ENCODE results near the gene ANKRD11. TPM values are rescaled to one million over a fixed set of nuclear protein-coding genes. Genes with fewer than 3 reads are reported as not detected.
"Not testable (repeated sequence)": the region's sequence is repeated elsewhere in the genome, so short reads cannot be mapped to it uniquely, and the experiment has no call there.

ANKRD11 gene
- total RNA-seq, 1 experiment from 2014 or later = 99.4 TPM

DNA sequence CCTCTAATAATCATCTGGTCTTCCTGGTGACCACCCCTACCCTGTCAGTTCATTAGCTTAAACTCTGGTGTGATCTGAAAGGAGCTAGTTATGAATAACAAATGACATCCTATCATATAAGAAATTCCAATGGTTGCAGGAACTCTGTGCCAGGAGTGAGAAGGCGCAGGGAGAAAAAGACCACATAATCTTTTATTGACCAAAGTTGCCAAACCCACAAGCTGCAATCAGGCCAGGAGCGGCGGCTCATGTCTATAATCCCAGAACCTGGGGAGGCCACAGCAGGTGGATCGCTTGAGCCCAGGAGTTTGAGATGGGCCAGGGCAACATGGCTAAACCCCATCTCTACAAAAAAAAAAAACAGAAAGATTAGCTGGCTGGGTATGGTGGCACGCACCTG is 23.4 kb downstream of the ANKRD11 start:
- in situ Hi-C loops (cut with HindIII; ENCODE audit: low pct_unique_long_range_greater_than_20kb, low sequenced_read_pairs) = no loop called here
- H3K4me1 ChIP-seq (ENCODE audit: control insufficient read depth, insufficient read depth, low read length) = peaks cover 23% of the 10 kb centered on the region
- no TSS peak for BruUV-seq (replicated peaks)
- no peaks in the 10 kb centered on the region for H3K9me3 ChIP-seq (ENCODE audit: control insufficient read depth, insufficient read depth, low read depth, low read length)
- ChIA-PET POLR2A (no interaction called here), CTCF (interaction anchor here (0.6 kb wide), 1 partner anchor 196 kb away, joined by 3 read pairs; no protein-coding TSS in a partner anchor)
- ATAC-seq = no peak
- H3K27ac ChIP-seq (ENCODE audit: low read length) = no peak overlapping the region
- no peak for DNase-seq (ENCODE audit: low read depth, low spot score)
- intact Hi-C loops (cut with micrococcal nuclease; ENCODE audit: unreplicated experiment) = no loop called here
- TF ChIP-seq, protein P1, sequence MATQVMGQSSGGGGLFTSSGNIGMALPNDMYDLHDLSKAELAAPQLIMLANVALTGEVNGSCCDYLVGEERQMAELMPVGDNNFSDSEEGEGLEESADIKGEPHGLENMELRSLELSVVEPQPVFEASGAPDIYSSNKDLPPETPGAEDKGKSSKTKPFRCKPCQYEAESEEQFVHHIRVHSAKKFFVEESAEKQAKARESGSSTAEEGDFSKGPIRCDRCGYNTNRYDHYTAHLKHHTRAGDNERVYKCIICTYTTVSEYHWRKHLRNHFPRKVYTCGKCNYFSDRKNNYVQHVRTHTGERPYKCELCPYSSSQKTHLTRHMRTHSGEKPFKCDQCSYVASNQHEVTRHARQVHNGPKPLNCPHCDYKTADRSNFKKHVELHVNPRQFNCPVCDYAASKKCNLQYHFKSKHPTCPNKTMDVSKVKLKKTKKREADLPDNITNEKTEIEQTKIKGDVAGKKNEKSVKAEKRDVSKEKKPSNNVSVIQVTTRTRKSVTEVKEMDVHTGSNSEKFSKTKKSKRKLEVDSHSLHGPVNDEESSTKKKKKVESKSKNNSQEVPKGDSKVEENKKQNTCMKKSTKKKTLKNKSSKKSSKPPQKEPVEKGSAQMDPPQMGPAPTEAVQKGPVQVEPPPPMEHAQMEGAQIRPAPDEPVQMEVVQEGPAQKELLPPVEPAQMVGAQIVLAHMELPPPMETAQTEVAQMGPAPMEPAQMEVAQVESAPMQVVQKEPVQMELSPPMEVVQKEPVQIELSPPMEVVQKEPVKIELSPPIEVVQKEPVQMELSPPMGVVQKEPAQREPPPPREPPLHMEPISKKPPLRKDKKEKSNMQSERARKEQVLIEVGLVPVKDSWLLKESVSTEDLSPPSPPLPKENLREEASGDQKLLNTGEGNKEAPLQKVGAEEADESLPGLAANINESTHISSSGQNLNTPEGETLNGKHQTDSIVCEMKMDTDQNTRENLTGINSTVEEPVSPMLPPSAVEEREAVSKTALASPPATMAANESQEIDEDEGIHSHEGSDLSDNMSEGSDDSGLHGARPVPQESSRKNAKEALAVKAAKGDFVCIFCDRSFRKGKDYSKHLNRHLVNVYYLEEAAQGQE (IDR thresholded peaks at IDR 0.05; ENCODE audit: insufficient read depth in 1 of 2, low read depth in 2 of 2, low read length in 1 of 2) = no peak
- TF ChIP-seq TCF7L2 (IDR thresholded peaks at IDR 0.05; ENCODE audit: low read depth, low read length) = no peak
- no peak for TF ChIP-seq SIN3A (IDR thresholded peaks at IDR 0.05; ENCODE audit: borderline replicate concordance, insufficient read depth, low read depth, low read length)
- TF ChIP-seq, protein P2, sequence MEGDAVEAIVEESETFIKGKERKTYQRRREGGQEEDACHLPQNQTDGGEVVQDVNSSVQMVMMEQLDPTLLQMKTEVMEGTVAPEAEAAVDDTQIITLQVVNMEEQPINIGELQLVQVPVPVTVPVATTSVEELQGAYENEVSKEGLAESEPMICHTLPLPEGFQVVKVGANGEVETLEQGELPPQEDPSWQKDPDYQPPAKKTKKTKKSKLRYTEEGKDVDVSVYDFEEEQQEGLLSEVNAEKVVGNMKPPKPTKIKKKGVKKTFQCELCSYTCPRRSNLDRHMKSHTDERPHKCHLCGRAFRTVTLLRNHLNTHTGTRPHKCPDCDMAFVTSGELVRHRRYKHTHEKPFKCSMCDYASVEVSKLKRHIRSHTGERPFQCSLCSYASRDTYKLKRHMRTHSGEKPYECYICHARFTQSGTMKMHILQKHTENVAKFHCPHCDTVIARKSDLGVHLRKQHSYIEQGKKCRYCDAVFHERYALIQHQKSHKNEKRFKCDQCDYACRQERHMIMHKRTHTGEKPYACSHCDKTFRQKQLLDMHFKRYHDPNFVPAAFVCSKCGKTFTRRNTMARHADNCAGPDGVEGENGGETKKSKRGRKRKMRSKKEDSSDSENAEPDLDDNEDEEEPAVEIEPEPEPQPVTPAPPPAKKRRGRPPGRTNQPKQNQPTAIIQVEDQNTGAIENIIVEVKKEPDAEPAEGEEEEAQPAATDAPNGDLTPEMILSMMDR (IDR thresholded peaks at IDR 0.05) = no peak
- no peak for TF ChIP-seq POLR2AphosphoS5 (IDR thresholded peaks at IDR 0.05; ENCODE audit: low read depth, low read length)
- H3K36me3 ChIP-seq (ENCODE audit: control insufficient read depth, insufficient read depth, low read length) = no peaks in the 10 kb centered on the region
- H3K27me3 ChIP-seq (ENCODE audit: control insufficient read depth, insufficient read depth, low read length) = no peaks in the 10 kb centered on the region
- H3K4me3 ChIP-seq (ENCODE audit: low read depth in 2 of 2, low read length in 2 of 2) = no peak overlapping the region

DNA sequence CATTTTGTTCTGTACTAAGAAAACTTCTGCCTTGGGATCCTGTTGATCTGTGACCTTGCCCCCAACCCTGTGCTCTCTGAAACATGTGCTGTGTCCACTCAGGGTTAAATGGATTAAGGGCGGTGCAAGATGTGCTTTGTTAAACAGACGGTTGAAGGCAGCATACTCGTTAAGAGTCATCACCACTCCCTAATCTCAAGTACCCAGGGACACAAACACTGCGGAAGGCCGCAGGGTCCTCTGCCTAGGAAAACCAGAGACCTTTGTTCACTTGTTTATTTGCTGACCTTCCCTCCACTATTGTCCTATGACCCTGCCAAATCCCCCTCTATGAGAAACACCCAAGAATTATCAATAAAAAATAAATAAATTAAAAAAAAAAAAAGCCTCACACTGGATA is 27.0 kb downstream of the ANKRD11 start:
- H3K36me3 ChIP-seq (ENCODE audit: control insufficient read depth, insufficient read depth, low read length); POLR2A ChIA-PET; intact Hi-C loops (cut with micrococcal nuclease; ENCODE audit: unreplicated experiment); DNase-seq (ENCODE audit: low read depth, low spot score); H3K27me3 ChIP-seq (ENCODE audit: control insufficient read depth, insufficient read depth, low read length); H3K9me3 ChIP-seq (ENCODE audit: control insufficient read depth, insufficient read depth, low read depth, low read length); H3K27ac ChIP-seq (ENCODE audit: low read length); H3K4me3 ChIP-seq (ENCODE audit: low read depth in 2 of 2, low read length in 2 of 2); CTCF ChIA-PET; in situ Hi-C loops (cut with HindIII; ENCODE audit: low pct_unique_long_range_greater_than_20kb, low sequenced_read_pairs); ATAC-seq: not testable (repeated sequence)
- TSS peak; percentile 70 for BruUV-seq (replicated peaks)
- H3K4me1 ChIP-seq (ENCODE audit: control insufficient read depth, insufficient read depth, low read length) = peaks cover 13% of the 10 kb centered on the region; the same call in 1 of the 2 replicates

DNA sequence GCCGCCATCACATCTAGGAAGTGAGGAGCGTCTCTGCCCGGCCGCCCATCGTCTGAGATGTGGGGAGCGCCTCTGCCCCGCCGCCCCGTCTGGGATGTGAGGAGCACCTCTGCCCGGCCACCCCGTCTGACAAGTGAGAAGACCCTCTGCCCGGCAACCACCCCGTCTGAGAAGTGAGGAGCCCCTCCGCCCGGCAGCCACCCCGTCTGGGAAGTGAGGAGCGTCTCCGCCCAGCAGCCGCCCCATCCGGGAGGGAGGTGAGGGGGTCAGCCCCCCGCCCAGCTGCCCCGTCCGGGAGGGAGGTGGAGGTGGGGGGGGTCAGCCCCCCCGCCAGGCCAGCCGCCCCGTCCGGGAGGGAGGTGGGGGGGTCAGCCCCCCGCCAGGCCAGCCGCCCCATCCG is 27.7 kb downstream of the ANKRD11 start:
- ATAC-seq; in situ Hi-C loops (cut with HindIII; ENCODE audit: low pct_unique_long_range_greater_than_20kb, low sequenced_read_pairs); intact Hi-C loops (cut with micrococcal nuclease; ENCODE audit: unreplicated experiment): not testable (repeated sequence)

DNA sequence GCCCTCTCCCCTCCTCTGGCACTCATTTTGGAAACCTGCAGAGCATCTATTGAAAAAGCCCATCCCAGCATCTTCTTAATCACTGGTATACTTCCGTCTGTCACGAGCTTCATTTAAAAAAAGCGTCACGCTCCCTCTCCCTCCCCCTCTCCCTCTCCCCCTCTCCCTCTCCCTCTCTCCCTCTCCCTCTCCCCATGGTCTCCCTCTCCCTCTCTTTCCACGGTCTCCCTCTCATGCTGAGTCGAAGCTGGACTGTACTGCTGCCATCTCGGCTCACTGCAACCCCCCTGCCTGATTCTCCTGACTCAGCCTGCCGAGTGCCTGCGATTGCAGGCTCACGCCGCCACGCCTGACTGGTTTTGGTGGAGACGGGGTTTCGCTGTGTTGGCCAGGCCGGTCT is 28.5 kb downstream of the ANKRD11 start:
- not testable (repeated sequence) for H3K36me3 ChIP-seq (ENCODE audit: control insufficient read depth, insufficient read depth, low read length); BruUV-seq (replicated peaks)

More for the DNA sequence above, 27.7 kb downstream of the ANKRD11 start:
- CTCF ChIA-PET; H3K4me3 ChIP-seq (ENCODE audit: low read depth in 2 of 2, low read length in 2 of 2); BruUV-seq (replicated peaks); POLR2A ChIA-PET; H3K36me3 ChIP-seq (ENCODE audit: control insufficient read depth, insufficient read depth, low read length); H3K27me3 ChIP-seq (ENCODE audit: control insufficient read depth, insufficient read depth, low read length); DNase-seq (ENCODE audit: low read depth, low spot score); H3K9me3 ChIP-seq (ENCODE audit: control insufficient read depth, insufficient read depth, low read depth, low read length); H3K27ac ChIP-seq (ENCODE audit: low read length): not testable (repeated sequence)
- peaks cover 13% of the 10 kb centered on the region; the same call in 1 of the 2 replicates for H3K4me1 ChIP-seq (ENCODE audit: control insufficient read depth, insufficient read depth, low read length)

More for the DNA sequence above, 28.5 kb downstream of the ANKRD11 start:
- H3K4me3 ChIP-seq (ENCODE audit: low read depth in 2 of 2, low read length in 2 of 2); DNase-seq (ENCODE audit: low read depth, low spot score); CTCF ChIA-PET; H3K9me3 ChIP-seq (ENCODE audit: control insufficient read depth, insufficient read depth, low read depth, low read length); in situ Hi-C loops (cut with HindIII; ENCODE audit: low pct_unique_long_range_greater_than_20kb, low sequenced_read_pairs); ATAC-seq; H3K27ac ChIP-seq (ENCODE audit: low read length); H3K27me3 ChIP-seq (ENCODE audit: control insufficient read depth, insufficient read depth, low read length); intact Hi-C loops (cut with micrococcal nuclease; ENCODE audit: unreplicated experiment); POLR2A ChIA-PET: not testable (repeated sequence)
- H3K4me1 ChIP-seq (ENCODE audit: control insufficient read depth, insufficient read depth, low read length) = peaks cover 10% of the 10 kb centered on the region; the same call in 1 of the 2 replicates

Data from Panc1 (cell line).